PFSK-1 (cell line): Measurements from ENCODE around the gene SMG1.

Source experiments
- POLR2AphosphoS5 ChIP-seq: IDR thresholded peaks from 2 replicates; pipeline ENCODE4 v1.6.1; 2012; ENCODE audit warnings: low read depth, mild to moderate bottlenecking, control low read depth, low read length, moderate library complexity
- TAF1 ChIP-seq: IDR thresholded peaks from 2 replicates; pipeline ENCODE4 v1.6.1; 2012; ENCODE audit warnings: low read length, control low read depth, borderline replicate concordance; ENCODE audit not compliant: insufficient read depth
- TF ChIP-seq, protein P1 (sequence below), 2 experiments: IDR thresholded peaks; 2 replicates each; pipeline versions ENCODE4 v1.6.1 to v1.8.0; 2011 to 2012; ENCODE audit warnings: low read depth in 2 of 2, low read length in 2 of 2, control low read depth in 1 of 2, inconsistent platforms in 1 of 2, mild to moderate bottlenecking in 1 of 2, moderate library complexity in 1 of 2; ENCODE audit not compliant: insufficient read depth in 1 of 2

DNA sequence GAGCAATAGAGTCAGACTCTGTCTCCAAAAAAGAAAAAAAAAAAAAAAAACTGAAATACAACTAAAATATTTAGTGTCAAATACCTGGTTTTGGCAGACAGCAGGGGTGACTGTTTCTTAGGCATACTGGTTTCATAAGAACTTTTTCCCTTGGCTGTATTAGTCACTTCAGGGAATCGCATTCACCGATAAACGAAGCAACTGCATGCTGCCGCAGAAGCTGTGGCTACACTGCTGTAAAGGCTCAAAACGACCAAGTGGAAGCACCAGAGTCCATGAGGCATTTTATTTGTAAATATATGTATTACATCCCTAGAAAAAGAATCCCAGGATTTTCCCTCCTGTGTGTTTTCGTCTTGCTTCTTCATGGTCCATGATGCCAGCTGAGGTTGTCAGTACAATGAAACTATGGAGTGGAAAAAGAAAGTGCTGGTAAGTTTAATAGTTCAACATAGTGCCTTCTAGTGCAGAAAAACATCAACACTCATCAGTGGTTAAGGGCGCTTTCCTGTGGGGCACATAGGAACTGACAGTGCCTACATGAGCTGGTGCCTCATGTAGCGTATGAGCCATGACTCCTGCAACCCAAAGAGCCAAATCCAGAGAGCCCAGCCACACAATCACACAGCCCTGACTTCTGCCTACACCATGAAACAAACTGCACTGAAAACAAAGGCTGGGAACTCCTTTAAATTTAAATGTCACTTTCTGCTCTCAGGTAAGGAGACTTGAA, 143.3 kb downstream of the SMG1 start:
- no peak for TF ChIP-seq POLR2AphosphoS5
- TF ChIP-seq, protein P1, sequence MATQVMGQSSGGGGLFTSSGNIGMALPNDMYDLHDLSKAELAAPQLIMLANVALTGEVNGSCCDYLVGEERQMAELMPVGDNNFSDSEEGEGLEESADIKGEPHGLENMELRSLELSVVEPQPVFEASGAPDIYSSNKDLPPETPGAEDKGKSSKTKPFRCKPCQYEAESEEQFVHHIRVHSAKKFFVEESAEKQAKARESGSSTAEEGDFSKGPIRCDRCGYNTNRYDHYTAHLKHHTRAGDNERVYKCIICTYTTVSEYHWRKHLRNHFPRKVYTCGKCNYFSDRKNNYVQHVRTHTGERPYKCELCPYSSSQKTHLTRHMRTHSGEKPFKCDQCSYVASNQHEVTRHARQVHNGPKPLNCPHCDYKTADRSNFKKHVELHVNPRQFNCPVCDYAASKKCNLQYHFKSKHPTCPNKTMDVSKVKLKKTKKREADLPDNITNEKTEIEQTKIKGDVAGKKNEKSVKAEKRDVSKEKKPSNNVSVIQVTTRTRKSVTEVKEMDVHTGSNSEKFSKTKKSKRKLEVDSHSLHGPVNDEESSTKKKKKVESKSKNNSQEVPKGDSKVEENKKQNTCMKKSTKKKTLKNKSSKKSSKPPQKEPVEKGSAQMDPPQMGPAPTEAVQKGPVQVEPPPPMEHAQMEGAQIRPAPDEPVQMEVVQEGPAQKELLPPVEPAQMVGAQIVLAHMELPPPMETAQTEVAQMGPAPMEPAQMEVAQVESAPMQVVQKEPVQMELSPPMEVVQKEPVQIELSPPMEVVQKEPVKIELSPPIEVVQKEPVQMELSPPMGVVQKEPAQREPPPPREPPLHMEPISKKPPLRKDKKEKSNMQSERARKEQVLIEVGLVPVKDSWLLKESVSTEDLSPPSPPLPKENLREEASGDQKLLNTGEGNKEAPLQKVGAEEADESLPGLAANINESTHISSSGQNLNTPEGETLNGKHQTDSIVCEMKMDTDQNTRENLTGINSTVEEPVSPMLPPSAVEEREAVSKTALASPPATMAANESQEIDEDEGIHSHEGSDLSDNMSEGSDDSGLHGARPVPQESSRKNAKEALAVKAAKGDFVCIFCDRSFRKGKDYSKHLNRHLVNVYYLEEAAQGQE (IDR thresholded peaks at IDR 0.05; ENCODE audit: insufficient read depth in 1 of 2, low read depth in 2 of 2, low read length in 2 of 2) = no peak
- no peak for TF ChIP-seq TAF1
